ENCODE measurements around the gene FOXO6.

FOXO6 gene

GRCh38 chr1:41425369-41425768, 64.1 kb downstream of the FOXO6 start:
- no peak overlapping the region for H3K4me3 ChIP-seq (ENCODE audit: low read length)
- H3K9ac ChIP-seq (ENCODE audit: low read length): no peak overlapping the region
- no peaks in the 10 kb centered on the region for H3K36me3 ChIP-seq (ENCODE audit: control insufficient read depth, insufficient read depth, low read length)
- H3K27ac ChIP-seq (ENCODE audit: low read depth, low read length): no peak overlapping the region
- H3K27me3 ChIP-seq (ENCODE audit: control insufficient read depth, insufficient read depth, low read length): no peaks in the 10 kb centered on the region
- H3K4me1 ChIP-seq (ENCODE audit: control insufficient read depth, insufficient read depth, low read length): no peaks in the 10 kb centered on the region

GRCh38 chr1:41426201-41426890, 65.1 kb downstream of the FOXO6 start:
- Histone ChIP-seq H3K27me3 (ENCODE audit: control insufficient read depth, insufficient read depth, low read length) (no peaks in the 10 kb centered on the region), H3K27ac (ENCODE audit: low read depth, low read length) (no peak overlapping the region), H3K4me3 (ENCODE audit: low read length) (no peak overlapping the region), H3K9ac (ENCODE audit: low read length) (no peak overlapping the region), H3K36me3 (ENCODE audit: control insufficient read depth, insufficient read depth, low read length) (no peaks in the 10 kb centered on the region), H3K4me1 (ENCODE audit: control insufficient read depth, insufficient read depth, low read length) (no peaks in the 10 kb centered on the region)

- Histone ChIP-seq H3K4me1 (ENCODE audit: control insufficient read depth, insufficient read depth, low read length) (peaks cover 5% of the 10 kb centered on the region), H3K36me3 (ENCODE audit: control insufficient read depth, insufficient read depth, low read length) (no peaks in the 10 kb centered on the region), H3K4me3 (ENCODE audit: low read length) (no peak overlapping the region), H3K27ac (ENCODE audit: low read depth, low read length) (no peak overlapping the region), H3K27me3 (ENCODE audit: control insufficient read depth, insufficient read depth, low read length) (no peaks in the 10 kb centered on the region), H3K9ac (ENCODE audit: low read length) (no peak overlapping the region)
Measured at GRCh38 chr1:41427122-41427913, 66.1 kb downstream of the FOXO6 start.

- Histone ChIP-seq H3K36me3 (ENCODE audit: control insufficient read depth, insufficient read depth, low read length) (no peaks in the 10 kb centered on the region), H3K4me1 (ENCODE audit: control insufficient read depth, insufficient read depth, low read length) (peaks cover 13% of the 10 kb centered on the region), H3K27me3 (ENCODE audit: control insufficient read depth, insufficient read depth, low read length) (no peaks in the 10 kb centered on the region), H3K27ac (ENCODE audit: low read depth, low read length) (no peak overlapping the region), H3K4me3 (ENCODE audit: low read length) (no peak overlapping the region), H3K9ac (ENCODE audit: low read length) (no peak overlapping the region)
Measured at GRCh38 chr1:41427916-41428737, 66.9 kb downstream of the FOXO6 start.

GRCh38 chr1:41428738-41429640, 67.8 kb downstream of the FOXO6 start:
- H3K4me1 ChIP-seq (ENCODE audit: control insufficient read depth, insufficient read depth, low read length): peaks cover 15% of the 10 kb centered on the region
- H3K27ac ChIP-seq (ENCODE audit: low read depth, low read length): no peak overlapping the region
- H3K4me3 ChIP-seq (ENCODE audit: low read length): no peak overlapping the region
- H3K36me3 ChIP-seq (ENCODE audit: control insufficient read depth, insufficient read depth, low read length): no peaks in the 10 kb centered on the region
- H3K9ac ChIP-seq (ENCODE audit: low read length): no peak overlapping the region
- no peaks in the 10 kb centered on the region for H3K27me3 ChIP-seq (ENCODE audit: control insufficient read depth, insufficient read depth, low read length)

- Histone ChIP-seq H3K27me3 (ENCODE audit: control insufficient read depth, insufficient read depth, low read length) (no peaks in the 10 kb centered on the region), H3K9ac (ENCODE audit: low read length) (no peak overlapping the region), H3K4me1 (ENCODE audit: control insufficient read depth, insufficient read depth, low read length) (peaks cover 15% of the 10 kb centered on the region), H3K4me3 (ENCODE audit: low read length) (no peak overlapping the region), H3K27ac (ENCODE audit: low read depth, low read length) (no peak overlapping the region), H3K36me3 (ENCODE audit: control insufficient read depth, insufficient read depth, low read length) (no peaks in the 10 kb centered on the region)
Measured at GRCh38 chr1:41429641-41430035, 68.4 kb downstream of the FOXO6 start.

GRCh38 chr1:41430069-41430468, 68.8 kb downstream of the FOXO6 start:
- no peak overlapping the region for H3K27ac ChIP-seq (ENCODE audit: low read depth, low read length)
- peaks cover 15% of the 10 kb centered on the region for H3K4me1 ChIP-seq (ENCODE audit: control insufficient read depth, insufficient read depth, low read length)
- no peak overlapping the region for H3K9ac ChIP-seq (ENCODE audit: low read length)
- H3K27me3 ChIP-seq (ENCODE audit: control insufficient read depth, insufficient read depth, low read length): no peaks in the 10 kb centered on the region
- no peaks in the 10 kb centered on the region for H3K36me3 ChIP-seq (ENCODE audit: control insufficient read depth, insufficient read depth, low read length)
- H3K4me3 ChIP-seq (ENCODE audit: low read length): no peak overlapping the region

GRCh38 chr1:41430582-41430981, 69.3 kb downstream of the FOXO6 start:
- Histone ChIP-seq H3K4me1 (ENCODE audit: control insufficient read depth, insufficient read depth, low read length) (peaks cover 15% of the 10 kb centered on the region), H3K4me3 (ENCODE audit: low read length) (no peak overlapping the region), H3K36me3 (ENCODE audit: control insufficient read depth, insufficient read depth, low read length) (no peaks in the 10 kb centered on the region), H3K27ac (ENCODE audit: low read depth, low read length) (no peak overlapping the region), H3K27me3 (ENCODE audit: control insufficient read depth, insufficient read depth, low read length) (no peaks in the 10 kb centered on the region), H3K9ac (ENCODE audit: low read length) (no peak overlapping the region)

- H3K27me3 ChIP-seq (ENCODE audit: control insufficient read depth, insufficient read depth, low read length): no peaks in the 10 kb centered on the region
- H3K36me3 ChIP-seq (ENCODE audit: control insufficient read depth, insufficient read depth, low read length): no peaks in the 10 kb centered on the region
- H3K4me3 ChIP-seq (ENCODE audit: low read length): no peak overlapping the region
- no peak overlapping the region for H3K27ac ChIP-seq (ENCODE audit: low read depth, low read length)
- H3K4me1 ChIP-seq (ENCODE audit: control insufficient read depth, insufficient read depth, low read length): peaks cover 15% of the 10 kb centered on the region
- H3K9ac ChIP-seq (ENCODE audit: low read length): no peak overlapping the region
Measured at GRCh38 chr1:41431490-41432350, 70.5 kb downstream of the FOXO6 start.

Data from rectal smooth muscle tissue (tissue), 1 donor.